ENCODE data around the gene SPDEF. TPM values are rescaled to one million over a fixed set of nuclear protein-coding genes. Genes with fewer than 3 reads are reported as not detected.

The SPDEF gene
- total RNA-seq, 4 donors from 2014 or later = 4.4 TPM; not detected in 3

DNA sequence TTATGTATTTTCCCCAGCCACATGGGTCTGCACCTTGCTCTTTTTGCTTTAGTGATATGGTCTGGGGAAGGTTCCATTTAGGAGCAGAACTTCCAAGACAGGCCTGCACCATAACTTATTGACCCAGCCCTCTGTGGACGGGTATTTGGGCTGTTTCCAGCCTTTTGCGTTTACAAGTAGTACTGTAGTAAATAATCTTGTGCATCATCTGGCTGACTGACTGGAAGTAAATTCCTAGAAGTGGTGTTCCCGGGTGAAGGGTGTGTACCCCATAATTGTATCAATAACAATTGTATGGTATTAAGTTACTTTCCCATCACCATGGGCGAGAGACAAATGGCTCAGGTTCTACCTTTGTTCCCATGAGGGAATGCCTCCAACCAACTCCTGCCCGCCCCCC lies 31.6 kb downstream of the SPDEF start:
- Histone ChIP-seq H3K27me3 (no peaks in the 10 kb centered on the region), H3K4me1 (peaks cover 0 to 14% (median 11%) of the 10 kb centered on the region in 3 donors), H3K27ac (no peak overlapping the region), H3K9me3 (no peaks in the 10 kb centered on the region), H3K4me3 (no peak overlapping the region), H3K36me3 (no peaks in the 10 kb centered on the region)
- TF ChIP-seq, protein P1, sequence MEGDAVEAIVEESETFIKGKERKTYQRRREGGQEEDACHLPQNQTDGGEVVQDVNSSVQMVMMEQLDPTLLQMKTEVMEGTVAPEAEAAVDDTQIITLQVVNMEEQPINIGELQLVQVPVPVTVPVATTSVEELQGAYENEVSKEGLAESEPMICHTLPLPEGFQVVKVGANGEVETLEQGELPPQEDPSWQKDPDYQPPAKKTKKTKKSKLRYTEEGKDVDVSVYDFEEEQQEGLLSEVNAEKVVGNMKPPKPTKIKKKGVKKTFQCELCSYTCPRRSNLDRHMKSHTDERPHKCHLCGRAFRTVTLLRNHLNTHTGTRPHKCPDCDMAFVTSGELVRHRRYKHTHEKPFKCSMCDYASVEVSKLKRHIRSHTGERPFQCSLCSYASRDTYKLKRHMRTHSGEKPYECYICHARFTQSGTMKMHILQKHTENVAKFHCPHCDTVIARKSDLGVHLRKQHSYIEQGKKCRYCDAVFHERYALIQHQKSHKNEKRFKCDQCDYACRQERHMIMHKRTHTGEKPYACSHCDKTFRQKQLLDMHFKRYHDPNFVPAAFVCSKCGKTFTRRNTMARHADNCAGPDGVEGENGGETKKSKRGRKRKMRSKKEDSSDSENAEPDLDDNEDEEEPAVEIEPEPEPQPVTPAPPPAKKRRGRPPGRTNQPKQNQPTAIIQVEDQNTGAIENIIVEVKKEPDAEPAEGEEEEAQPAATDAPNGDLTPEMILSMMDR (IDR thresholded peaks at IDR 0.05) = no peak
- TF ChIP-seq EP300 (IDR thresholded peaks at IDR 0.05) = no peak
- no peak for TF ChIP-seq POLR2AphosphoS5 (IDR thresholded peaks at IDR 0.05)
- no peak for TF ChIP-seq POLR2A (IDR thresholded peaks at IDR 0.05)
- ATAC-seq = no peak
- 65 to 87% methylated on average over 4 of the region's 5 CpGs for WGBS, 2 donors (ENCODE audit: low coverage in 1 of 2)

DNA sequence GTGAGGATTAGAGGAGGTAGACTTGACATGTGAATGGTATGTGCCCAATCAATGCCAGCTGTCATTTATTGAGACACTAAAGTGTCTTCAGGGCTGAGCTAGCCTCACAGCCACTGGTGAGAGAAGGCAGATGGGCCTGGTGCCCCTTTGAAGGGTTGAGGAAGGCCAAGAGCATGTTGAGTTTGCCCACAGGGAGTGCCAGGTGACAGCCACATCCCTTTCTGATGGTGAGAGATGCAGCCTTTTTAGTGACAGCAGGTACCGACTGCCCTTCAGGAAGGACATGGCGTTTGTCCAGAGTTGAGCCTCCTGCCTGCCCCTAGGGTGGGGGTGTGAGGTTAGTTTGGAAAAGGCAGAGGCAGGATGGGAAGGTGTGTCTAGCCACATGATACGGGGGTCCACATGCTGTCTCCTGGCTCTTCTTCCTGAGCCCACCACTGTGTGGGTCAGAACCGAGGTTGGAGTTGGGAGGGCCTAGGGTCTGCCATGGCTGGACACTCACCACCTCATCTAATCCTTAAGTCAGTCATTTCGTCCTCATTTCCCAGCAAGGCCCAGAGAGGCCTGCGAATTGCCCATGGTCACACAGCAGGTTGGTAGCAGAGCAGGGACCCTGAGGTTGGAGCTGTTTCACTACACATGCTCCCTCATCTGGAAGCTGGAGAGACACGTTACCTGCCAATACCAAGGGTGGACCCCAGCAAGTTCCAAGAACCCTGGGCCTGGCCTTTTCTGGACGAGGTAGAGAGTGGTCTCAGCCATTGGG lies 32.5 kb downstream of the SPDEF start:
- no peaks in the 10 kb centered on the region for H3K36me3 ChIP-seq
- no peak for ATAC-seq
- H3K27me3 ChIP-seq = no peaks in the 10 kb centered on the region
- no peaks in the 10 kb centered on the region for H3K9me3 ChIP-seq
- TF ChIP-seq POLR2A (IDR thresholded peaks at IDR 0.05) (no peak), POLR2AphosphoS5 (IDR thresholded peaks at IDR 0.05) (no peak), EP300 (IDR thresholded peaks at IDR 0.05) (no peak)
- TF ChIP-seq, protein P1 (IDR thresholded peaks at IDR 0.05) = no peak
- no peak overlapping the region for H3K4me3 ChIP-seq
- peaks cover 0 to 14% (median 11%) of the 10 kb centered on the region in 3 donors for H3K4me1 ChIP-seq
- 40 to 92% methylated on average over 1 to 2 of the region's 8 CpGs for WGBS, 2 donors (ENCODE audit: low coverage in 1 of 2)
- H3K27ac ChIP-seq = no peak overlapping the region

DNA sequence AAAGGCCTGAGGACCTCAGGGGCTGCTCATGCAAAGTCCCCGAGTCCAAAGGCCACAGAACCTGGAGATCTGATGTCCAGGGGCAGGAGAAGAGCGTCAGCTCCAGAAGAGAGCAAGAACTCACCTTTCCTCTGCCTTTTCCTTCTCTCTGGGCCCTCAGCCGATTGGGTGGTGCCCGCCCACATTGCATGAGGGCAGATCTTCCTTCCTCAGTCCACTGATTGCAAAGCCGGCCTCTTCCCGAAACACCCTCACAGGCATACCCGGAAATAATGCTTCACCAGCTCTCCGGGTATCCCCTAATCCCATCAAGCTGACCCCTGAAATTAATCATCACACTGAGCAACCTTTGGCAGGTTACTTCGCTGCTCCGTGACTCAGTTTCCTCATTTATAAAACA lies 33.4 kb downstream of the SPDEF start:
- peaks cover 0 to 14% (median 11%) of the 10 kb centered on the region in 3 donors for H3K4me1 ChIP-seq
- 83 to 90% methylated on average over 2 to 6 of the region's 10 CpGs for WGBS, 2 donors (ENCODE audit: low coverage in 1 of 2)
- no peak for ATAC-seq
- no peaks in the 10 kb centered on the region for H3K9me3 ChIP-seq
- no peaks in the 10 kb centered on the region for H3K36me3 ChIP-seq
- H3K4me3 ChIP-seq = no peak overlapping the region
- H3K27ac ChIP-seq = no peak overlapping the region
- TF ChIP-seq, protein P1 (IDR thresholded peaks at IDR 0.05) = no peak
- TF ChIP-seq POLR2A (IDR thresholded peaks at IDR 0.05) = no peak
- no peak for TF ChIP-seq POLR2AphosphoS5 (IDR thresholded peaks at IDR 0.05)
- TF ChIP-seq EP300 (IDR thresholded peaks at IDR 0.05) = no peak
- H3K27me3 ChIP-seq = peaks cover 1% of the 10 kb centered on the region

DNA sequence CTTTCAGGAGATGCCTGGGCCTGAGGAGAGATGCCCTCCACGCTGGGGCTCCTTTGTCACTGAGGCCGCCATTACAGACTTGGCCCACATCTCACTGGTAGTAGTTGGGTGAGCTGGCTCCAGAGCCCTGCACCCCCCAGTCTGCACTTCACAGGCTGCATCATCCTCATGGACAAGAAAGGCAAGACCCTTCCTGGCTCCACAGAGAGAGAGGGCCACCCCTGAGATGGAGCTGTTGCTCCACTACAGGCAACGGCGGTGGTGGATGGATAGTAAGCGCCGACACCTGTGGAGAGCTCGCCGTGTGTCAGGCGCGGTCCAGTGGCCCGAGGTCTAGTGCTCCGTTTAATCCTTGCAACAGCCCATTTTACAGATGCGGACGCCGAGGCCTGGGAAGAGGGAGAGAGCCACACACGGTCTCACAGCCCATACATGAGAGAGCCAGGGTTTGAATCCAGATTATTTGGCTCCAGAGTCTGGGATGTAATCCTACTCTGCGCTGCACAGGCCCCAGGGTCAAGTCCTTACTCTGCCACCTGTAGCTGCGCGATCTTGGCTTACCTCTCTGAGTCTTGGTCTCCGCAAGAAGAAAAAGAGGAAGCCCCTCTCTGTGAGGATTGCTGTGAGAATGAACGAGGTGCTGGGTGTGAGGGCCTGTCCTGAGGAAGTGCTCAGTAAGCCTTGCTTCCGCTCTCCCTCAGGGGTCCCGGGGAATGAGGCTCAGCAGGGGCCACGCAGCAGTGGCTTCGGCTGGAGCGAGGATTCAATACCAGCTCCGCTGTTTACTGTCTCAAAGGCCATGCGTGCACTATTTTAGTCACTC lies 34.5 kb downstream of the SPDEF start:
- 50 to 75% methylated on average over 2 to 7 of the region's 28 CpGs for WGBS, 2 donors (ENCODE audit: low coverage in 1 of 2)
- ATAC-seq = no peak
- Histone ChIP-seq H3K4me1 (peaks cover 0 to 8% (median 5%) of the 10 kb centered on the region in 3 donors), H3K9me3 (no peaks in the 10 kb centered on the region), H3K27me3 (peaks cover 12% of the 10 kb centered on the region), H3K36me3 (no peaks in the 10 kb centered on the region), H3K27ac (no peak overlapping the region), H3K4me3 (no peak overlapping the region)
- no peak for TF ChIP-seq POLR2AphosphoS5 (IDR thresholded peaks at IDR 0.05)
- TF ChIP-seq EP300 (IDR thresholded peaks at IDR 0.05) = no peak
- TF ChIP-seq, protein P1 (IDR thresholded peaks at IDR 0.05) = no peak
- TF ChIP-seq POLR2A (IDR thresholded peaks at IDR 0.05) = no peak
